Vagina (tissue), 2 donors: ENCODE data around the gene MORN2. TPM values are rescaled to one million over a fixed set of nuclear protein-coding genes. Genes with fewer than 3 reads are reported as not detected.

Experiments used
- DNase-seq, 2 donors: peaks; one replicate each; pipeline ENCODE4 v3.0.0-alpha.2; 2017; ENCODE audit errors: extremely low spot score in 2 of 2
- H3K27ac ChIP-seq: fragments of 200-600 bp; sonication (generic); one replicate; pipeline ENCODE4 v1.5.1; 2019
- H3K27me3 ChIP-seq: fragments of 200-600 bp; sonication (generic); one replicate; pipeline ENCODE4 v1.5.1; 2019
- H3K36me3 ChIP-seq, 2 donors: fragments of 200-600 bp; sonication (generic); one replicate each; pipeline ENCODE4 v1.5.1; 2017 to 2019
- H3K4me1 ChIP-seq: fragments of 200-600 bp; sonication (generic); one replicate; pipeline ENCODE4 v1.5.1; 2019
- H3K4me3 ChIP-seq, 2 donors: fragments of 200-600 bp; sonication (generic); 1 replicate in 1 of 2; 2 replicates in 1 of 2; pipeline ENCODE4 v1.5.1; 2016 to 2019
- H3K9me3 ChIP-seq: fragments of 200-600 bp; sonication (generic); one replicate; pipeline ENCODE4 v1.5.1; 2019
- POLR2A ChIP-seq, 2 donors: fragments of 450-650 bp; IDR thresholded peaks; one replicate each; pipeline ENCODE4 v1.6.1; 2017; ENCODE audit warnings: antibody characterized with exemption in 2 of 2, mild to moderate bottlenecking in 2 of 2, moderate library complexity in 2 of 2
- POLR2AphosphoS5 ChIP-seq, 2 donors: sonication (generic); formaldehyde crosslinking; IDR thresholded peaks; one replicate each; pipeline ENCODE4 v1.9.0; 2017; ENCODE audit warnings: antibody characterized with exemption in 2 of 2, mild to moderate bottlenecking in 2 of 2, low read depth in 1 of 2; ENCODE audit not compliant: insufficient read depth in 1 of 2
- intact Hi-C: fragments of 100-400 bp; cut with DNase I; formaldehyde crosslinking; loops from one replicate; pipeline ENCODE4 v1.15.1; 2023
- total RNA-seq: library from RNA; depleted of rRNA; stranded (reverse); fragments of >200 nt; gene quantifications from one replicate; pipeline ENCODE4 v1.2.3, GENCODE V29; 2016
- TF ChIP-seq, protein P1 (sequence below), 3 experiments: fragments of 450-650 bp in 2 of 3; fragments of 200-600 bp in 1 of 3; sonication (generic) in 1 of 3; IDR thresholded peaks; one replicate each; pipeline ENCODE4 v1.5.1; 2017 to 2019; ENCODE audit warnings: antibody characterized with exemption in 3 of 3, mild to moderate bottlenecking in 2 of 3, moderate library complexity in 2 of 3

MORN2 gene
- total RNA-seq, 1 donor from 2014 or later: 10.3 TPM

DNA sequence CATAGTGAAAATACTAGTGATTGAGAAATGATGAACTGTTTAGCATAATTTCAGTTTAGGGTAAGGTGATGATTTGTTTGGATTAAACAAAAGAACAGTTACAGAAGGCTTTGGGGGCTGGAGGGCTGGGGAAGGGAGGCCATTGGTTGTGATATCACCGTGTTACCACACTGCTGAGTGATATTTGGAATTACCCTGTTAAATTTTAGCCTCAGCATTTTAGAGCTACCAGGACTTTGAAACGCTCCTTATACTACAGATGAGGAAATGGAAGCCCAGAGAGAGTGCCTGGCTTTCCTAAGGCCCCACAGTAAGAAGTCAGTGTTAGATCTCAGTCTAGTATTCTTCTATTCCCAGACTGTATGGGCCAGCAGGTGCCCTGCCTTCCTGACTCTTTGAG lies 29.5 kb downstream of the MORN2 start:
- Histone ChIP-seq H3K27me3 (no peaks in the 10 kb centered on the region), H3K27ac (no peak overlapping the region), H3K4me3 (no peak overlapping the region), H3K4me1 (no peaks in the 10 kb centered on the region), H3K36me3 (no peaks in the 10 kb centered on the region), H3K9me3 (no peaks in the 10 kb centered on the region)
- intact Hi-C loops: no loop called here
- TF ChIP-seq POLR2AphosphoS5 (IDR thresholded peaks at IDR 0.05; ENCODE audit: insufficient read depth in 1 of 2, low read depth in 1 of 2) (no peak), POLR2A (IDR thresholded peaks at IDR 0.05) (no peak)
- TF ChIP-seq, protein P1, sequence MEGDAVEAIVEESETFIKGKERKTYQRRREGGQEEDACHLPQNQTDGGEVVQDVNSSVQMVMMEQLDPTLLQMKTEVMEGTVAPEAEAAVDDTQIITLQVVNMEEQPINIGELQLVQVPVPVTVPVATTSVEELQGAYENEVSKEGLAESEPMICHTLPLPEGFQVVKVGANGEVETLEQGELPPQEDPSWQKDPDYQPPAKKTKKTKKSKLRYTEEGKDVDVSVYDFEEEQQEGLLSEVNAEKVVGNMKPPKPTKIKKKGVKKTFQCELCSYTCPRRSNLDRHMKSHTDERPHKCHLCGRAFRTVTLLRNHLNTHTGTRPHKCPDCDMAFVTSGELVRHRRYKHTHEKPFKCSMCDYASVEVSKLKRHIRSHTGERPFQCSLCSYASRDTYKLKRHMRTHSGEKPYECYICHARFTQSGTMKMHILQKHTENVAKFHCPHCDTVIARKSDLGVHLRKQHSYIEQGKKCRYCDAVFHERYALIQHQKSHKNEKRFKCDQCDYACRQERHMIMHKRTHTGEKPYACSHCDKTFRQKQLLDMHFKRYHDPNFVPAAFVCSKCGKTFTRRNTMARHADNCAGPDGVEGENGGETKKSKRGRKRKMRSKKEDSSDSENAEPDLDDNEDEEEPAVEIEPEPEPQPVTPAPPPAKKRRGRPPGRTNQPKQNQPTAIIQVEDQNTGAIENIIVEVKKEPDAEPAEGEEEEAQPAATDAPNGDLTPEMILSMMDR (IDR thresholded peaks at IDR 0.05): no peak
- DNase-seq: no peak

DNA sequence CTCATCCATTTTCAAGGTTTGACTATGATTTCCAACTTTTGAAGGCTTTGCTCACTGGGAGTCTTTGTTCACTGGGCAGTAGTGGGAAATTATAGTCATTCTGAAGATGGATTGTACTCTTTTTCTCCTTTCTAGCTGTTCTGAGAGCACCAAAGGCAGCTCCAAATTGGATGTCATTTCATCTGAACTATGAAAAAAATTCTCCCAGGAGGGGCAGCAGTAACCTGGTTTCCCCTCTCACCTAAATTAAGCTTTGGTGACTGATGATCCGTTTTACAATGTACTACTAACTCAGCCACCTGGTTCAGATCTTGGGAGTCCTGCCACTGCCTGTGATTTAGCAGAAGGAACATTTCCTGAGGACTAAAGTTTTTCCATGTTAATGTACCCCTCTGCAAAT lies 31.5 kb downstream of the MORN2 start:
- no peak overlapping the region for H3K27ac ChIP-seq
- no peak overlapping the region for H3K4me3 ChIP-seq
- intact Hi-C loops: no loop called here
- TF ChIP-seq POLR2AphosphoS5 (IDR thresholded peaks at IDR 0.05; ENCODE audit: insufficient read depth in 1 of 2, low read depth in 1 of 2) (no peak), POLR2A (IDR thresholded peaks at IDR 0.05) (no peak)
- TF ChIP-seq, protein P1 (IDR thresholded peaks at IDR 0.05): no peak
- no peaks in the 10 kb centered on the region for H3K4me1 ChIP-seq
- no peaks in the 10 kb centered on the region for H3K9me3 ChIP-seq
- DNase-seq: no peak
- H3K27me3 ChIP-seq: no peaks in the 10 kb centered on the region
- no peaks in the 10 kb centered on the region for H3K36me3 ChIP-seq

DNA sequence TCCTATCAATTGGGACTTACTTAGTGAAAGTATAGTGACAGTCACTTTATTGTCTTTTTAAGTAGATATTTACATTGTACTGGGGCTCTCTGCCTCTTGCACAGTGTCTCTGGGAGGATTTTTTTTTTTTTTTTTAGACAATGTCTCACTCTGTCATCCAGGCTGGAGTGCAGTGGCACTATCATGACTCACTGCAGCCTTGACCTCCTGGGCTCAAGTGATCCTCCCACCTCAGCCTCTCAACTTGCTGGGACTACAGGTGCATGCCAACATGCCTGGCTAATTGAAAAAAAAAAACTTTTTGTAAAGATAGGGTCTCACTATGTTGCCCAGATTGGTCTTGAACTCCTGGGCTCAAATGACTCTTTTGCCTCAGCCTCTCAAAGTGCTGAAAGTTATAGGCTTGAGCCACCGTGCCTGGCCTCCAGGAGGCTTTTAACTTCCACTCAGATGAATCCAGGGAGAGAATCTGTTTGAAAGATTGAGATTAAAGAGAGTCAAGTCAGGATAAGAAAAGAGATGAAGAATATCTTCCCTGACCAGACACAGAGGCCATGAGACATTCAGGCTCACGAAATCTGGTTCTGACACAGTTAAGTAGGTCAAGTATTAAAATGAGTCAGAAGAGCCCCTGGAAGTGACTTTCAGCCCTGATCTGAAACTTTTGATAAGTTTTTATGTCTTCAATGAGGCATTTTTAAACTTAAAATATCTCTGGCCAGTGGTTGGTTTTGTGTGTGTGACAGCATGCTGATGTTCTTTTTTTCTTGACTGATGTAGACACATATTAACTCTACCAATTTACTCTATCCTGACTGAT lies 32.2 kb downstream of the MORN2 start:
- no peak overlapping the region for H3K4me3 ChIP-seq
- TF ChIP-seq POLR2A (IDR thresholded peaks at IDR 0.05): no peak
- TF ChIP-seq, protein P1 (IDR thresholded peaks at IDR 0.05): no peak
- TF ChIP-seq POLR2AphosphoS5 (IDR thresholded peaks at IDR 0.05; ENCODE audit: insufficient read depth in 1 of 2, low read depth in 1 of 2): no peak
- intact Hi-C loops: no loop called here
- no peak for DNase-seq
- no peaks in the 10 kb centered on the region for H3K4me1 ChIP-seq
- no peaks in the 10 kb centered on the region for H3K27me3 ChIP-seq
- no peaks in the 10 kb centered on the region for H3K36me3 ChIP-seq
- no peak overlapping the region for H3K27ac ChIP-seq
- H3K9me3 ChIP-seq: no peaks in the 10 kb centered on the region

DNA sequence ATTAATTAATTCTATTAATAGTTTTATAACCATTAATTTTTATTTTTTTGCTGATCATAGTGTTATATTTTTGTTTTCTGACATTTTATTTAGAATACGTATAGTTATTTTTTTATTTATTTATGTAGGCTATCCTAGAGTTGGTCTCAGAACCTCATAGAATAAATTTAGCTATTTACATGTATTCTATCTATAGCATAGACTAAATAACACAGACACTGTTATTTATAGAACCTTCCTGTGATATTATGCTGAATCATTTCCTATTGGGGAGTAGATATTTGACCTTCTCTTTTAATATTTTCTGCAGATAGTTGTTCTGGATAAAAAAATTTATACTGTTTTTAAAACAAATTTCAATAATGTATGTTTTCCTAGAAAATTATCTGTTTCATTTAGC lies 34.1 kb downstream of the MORN2 start:
- H3K4me3 ChIP-seq: no peak overlapping the region
- H3K27me3 ChIP-seq: no peaks in the 10 kb centered on the region
- no peak overlapping the region for H3K27ac ChIP-seq
- TF ChIP-seq POLR2AphosphoS5 (IDR thresholded peaks at IDR 0.05; ENCODE audit: insufficient read depth in 1 of 2, low read depth in 1 of 2) (no peak), POLR2A (IDR thresholded peaks at IDR 0.05) (no peak)
- TF ChIP-seq, protein P1 (IDR thresholded peaks at IDR 0.05): no peak
- no peak for DNase-seq
- H3K36me3 ChIP-seq: no peaks in the 10 kb centered on the region
- H3K4me1 ChIP-seq: no peaks in the 10 kb centered on the region
- intact Hi-C loops: no loop called here
- no peaks in the 10 kb centered on the region for H3K9me3 ChIP-seq

DNA sequence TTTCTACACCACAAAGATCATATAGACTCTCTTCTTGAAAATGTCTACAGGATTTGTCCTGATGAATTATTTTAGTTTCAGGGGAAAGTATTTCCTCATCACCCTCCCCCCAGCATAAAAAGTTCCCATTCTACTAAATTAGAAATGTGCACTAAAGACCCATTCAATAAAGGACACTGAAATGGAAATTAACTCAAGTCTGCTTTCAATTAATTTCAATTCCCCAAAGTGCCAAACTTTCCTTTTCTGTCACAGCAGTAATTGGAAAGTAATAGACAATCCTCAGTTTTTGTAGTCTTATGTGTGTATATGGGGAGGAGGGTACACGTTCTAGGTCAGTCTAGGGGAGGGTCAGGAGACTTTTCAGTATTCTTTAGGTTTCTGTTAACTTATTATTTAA lies 35.4 kb downstream of the MORN2 start:
- Histone ChIP-seq H3K27ac (no peak overlapping the region), H3K4me3 (no peak overlapping the region), H3K27me3 (no peaks in the 10 kb centered on the region), H3K4me1 (no peaks in the 10 kb centered on the region), H3K36me3 (no peaks in the 10 kb centered on the region), H3K9me3 (no peaks in the 10 kb centered on the region)
- intact Hi-C loops: no loop called here
- TF ChIP-seq POLR2AphosphoS5 (IDR thresholded peaks at IDR 0.05; ENCODE audit: insufficient read depth in 1 of 2, low read depth in 1 of 2): no peak
- no peak for TF ChIP-seq POLR2A (IDR thresholded peaks at IDR 0.05)
- TF ChIP-seq, protein P1 (IDR thresholded peaks at IDR 0.05): no peak
- no peak for DNase-seq
